GM12891 (cell line): ENCODE measurements around the gene C10orf95. TPM values are rescaled to one million over a fixed set of nuclear protein-coding genes. Genes with fewer than 3 reads are reported as not detected.
A peak's percentile ranks its signal among the peaks of the same experiment; 100 is the strongest.
"Not testable (repeated sequence)": the region's sequence is repeated elsewhere in the genome, so short reads cannot be mapped to it uniquely, and the experiment has no call there.

Source experiments
- DNase-seq: peaks from one replicate; pipeline ENCODE4 v3.0.0; 2011; ENCODE audit warnings: low spot score; ENCODE audit not compliant: insufficient read length
- FAIRE-seq: peaks from 2 replicates; lab custom pipeline; 2011; peaks lifted over from hg19 to GRCh38; lab: Jason Lieb, UNC
- PAX5 ChIP-seq: IDR thresholded peaks from 2 replicates; pipeline ENCODE4 v1.6.1; 2011; ENCODE audit warnings: low read length, moderate library complexity, mild to moderate bottlenecking; ENCODE audit not compliant: insufficient read depth, severe bottlenecking
- POLR2A ChIP-seq: IDR thresholded peaks from 2 replicates; pipeline ENCODE4 v1.6.1; 2011; ENCODE audit warnings: low read depth, low read length, control low read depth
- POLR2AphosphoS5 ChIP-seq: IDR thresholded peaks from 2 replicates; pipeline ENCODE4 v1.6.1; 2011; ENCODE audit warnings: low read depth, low read length, control low read depth
- POU2F2 ChIP-seq: IDR thresholded peaks from 2 replicates; pipeline ENCODE4 v1.6.1; 2011; ENCODE audit warnings: low read depth, mild to moderate bottlenecking, control low read depth, low read length, moderate library complexity
- SPI1 ChIP-seq: IDR thresholded peaks from 2 replicates; pipeline ENCODE4 v1.6.1; 2011; ENCODE audit warnings: low read depth, low read length, control low read depth
- TAF1 ChIP-seq: IDR thresholded peaks from 2 replicates; pipeline ENCODE4 v1.6.1; 2011; ENCODE audit warnings: low read depth, low read length, control low read depth
- polyA plus RNA-seq: library from polyadenylated mRNA; unstranded; fragments of >200 nt; gene quantifications from one replicate; pipeline ENCODE4 v1.2.1, GENCODE V29; 2012; ENCODE audit warnings: low read depth, missing spikeins, inconsistent platforms; ENCODE audit not compliant: missing spikeins

Gene C10orf95, protein sequence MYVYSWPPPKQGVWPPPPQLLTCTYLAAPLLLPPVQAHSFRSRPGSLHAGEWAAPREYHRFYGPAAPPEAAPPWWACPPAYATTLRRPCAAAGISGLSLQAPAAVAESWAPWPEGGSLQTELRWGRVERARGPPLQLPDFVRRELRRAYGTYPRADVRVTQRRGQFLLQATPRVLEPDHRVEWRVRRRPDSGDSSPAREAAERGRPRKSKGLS
- 0.59 TPM for polyA plus RNA-seq

DNA sequence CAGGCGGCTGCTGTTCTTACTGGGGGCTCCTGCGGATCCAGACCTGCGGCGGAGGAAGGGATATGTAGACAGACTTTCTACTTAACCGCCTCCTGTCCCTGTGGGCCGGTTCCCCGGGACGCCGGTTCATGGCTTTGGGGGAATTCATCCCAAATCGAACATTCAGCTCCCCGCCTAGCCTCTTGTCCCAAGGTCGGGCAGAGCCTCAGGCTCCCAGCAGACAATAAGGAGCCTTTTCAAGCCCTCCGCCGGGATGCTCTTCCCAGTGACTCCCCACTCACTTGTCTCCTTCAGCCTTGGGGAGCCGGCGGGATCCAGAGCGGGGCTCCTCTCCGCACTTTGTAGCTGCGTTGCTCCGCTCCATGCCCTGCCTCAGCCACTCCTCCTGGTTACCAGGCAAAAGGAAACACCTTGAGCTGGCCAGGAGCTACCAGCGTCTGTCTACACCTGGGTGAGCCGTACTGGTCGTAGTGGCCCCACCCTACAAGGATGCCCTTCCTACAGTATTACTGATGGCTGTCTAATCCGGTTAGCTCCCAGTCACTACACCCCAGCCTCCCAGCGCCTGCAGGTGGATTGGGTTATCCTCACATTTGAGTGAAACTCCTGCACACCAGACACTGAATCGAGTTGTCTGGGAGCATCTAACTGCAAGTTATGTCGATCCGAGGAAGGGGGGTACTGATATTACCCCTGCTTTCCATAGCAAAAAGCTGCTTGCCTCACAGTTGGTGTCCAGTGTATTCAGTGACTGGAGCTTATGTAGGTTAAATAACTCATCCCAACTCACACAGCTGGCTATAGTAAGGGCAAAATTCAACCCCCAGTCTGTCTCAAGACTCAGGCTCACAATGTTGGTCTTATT, at the start of gene C10orf95:
TSS of gene C10orf95 (minus strand) at position 439 of the 865 bp plus-strand sequence. CDS start 450 bp downstream, outside the sequence.
- TF ChIP-seq POLR2A = no peak
- TF ChIP-seq TAF1 = no peak
- TF ChIP-seq POU2F2 = no peak
- TF ChIP-seq POLR2AphosphoS5 = no peak; the same call in 1 of the 2 replicates
- TF ChIP-seq PAX5 = no peak
- no peak for TF ChIP-seq SPI1
- DNase-seq (no peak), FAIRE-seq (no peak)

DNA sequence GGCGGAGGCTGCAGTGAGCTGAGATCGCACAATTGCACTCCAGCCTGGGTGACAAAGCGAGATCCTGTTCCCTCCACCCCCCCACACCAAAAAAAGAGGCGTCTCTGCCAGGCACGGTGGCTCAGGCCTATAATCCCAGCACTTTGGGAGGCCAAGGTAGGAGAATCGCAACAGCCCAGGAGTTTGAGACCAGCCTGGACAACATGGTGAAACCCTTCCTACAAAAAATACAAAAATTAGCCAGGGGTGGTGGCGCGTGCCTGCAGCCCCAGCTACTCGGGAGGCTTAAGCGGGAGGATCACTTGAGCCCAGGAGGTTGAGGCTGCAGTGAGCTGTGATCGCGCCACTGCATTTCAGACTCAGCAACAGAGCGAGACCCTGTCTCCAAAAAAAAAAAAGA, 49.3 kb upstream of the C10orf95 start:
- FAIRE-seq, DNase-seq: not testable (repeated sequence)

DNA sequence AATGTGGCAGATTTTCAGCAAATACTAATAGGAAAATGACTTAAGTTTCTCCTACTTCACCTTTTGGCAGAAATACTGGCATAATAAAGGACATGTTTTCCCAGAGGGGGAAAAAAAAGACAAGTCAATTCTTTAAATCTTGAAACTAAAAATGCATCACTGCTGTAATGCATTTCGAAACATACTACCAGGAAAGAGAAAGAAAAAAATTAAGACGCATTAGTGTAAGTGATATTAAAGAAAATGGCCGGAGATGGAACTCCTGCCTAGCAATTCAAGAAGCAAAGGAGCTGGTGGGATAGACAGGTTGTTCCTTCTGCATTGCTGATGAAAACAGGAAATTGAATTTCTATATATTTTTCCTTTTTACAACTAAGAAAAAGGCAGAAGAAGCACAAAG, 48.0 kb upstream of the C10orf95 start:
- FAIRE-seq = no peak
- TF ChIP-seq TAF1 (no peak), SPI1 (no peak), PAX5 (no peak), POLR2AphosphoS5 (no peak), POU2F2 (no peak)

DNA sequence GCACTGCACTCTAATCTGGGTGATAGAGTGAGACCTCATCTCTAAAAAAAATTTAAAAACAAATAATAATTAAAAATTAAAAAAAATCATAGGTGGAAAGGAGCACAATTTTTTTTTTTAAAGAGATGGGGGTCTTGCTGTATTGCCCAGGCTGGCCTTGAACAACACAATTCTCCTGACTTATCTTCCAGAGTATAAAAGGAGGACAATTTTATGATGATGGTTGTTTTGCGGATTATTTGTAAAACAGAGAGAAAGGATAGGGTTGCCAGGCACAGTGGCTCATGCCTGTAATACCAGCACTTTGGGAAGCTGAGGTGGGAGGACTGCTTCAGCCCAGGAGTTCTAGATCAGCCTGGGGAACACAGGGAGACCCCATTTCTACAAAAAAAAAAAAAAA, 46.2 kb upstream of the C10orf95 start:
- DNase-seq (no peak), FAIRE-seq (no peak)
- no peak for TF ChIP-seq TAF1
- TF ChIP-seq PAX5 = no peak
- no peak for TF ChIP-seq POU2F2
- TF ChIP-seq SPI1 = no peak
- TF ChIP-seq POLR2A = no peak
- no peak for TF ChIP-seq POLR2AphosphoS5

More for the DNA sequence above, 48.0 kb upstream of the C10orf95 start:
- DNase-seq = no peak

DNA sequence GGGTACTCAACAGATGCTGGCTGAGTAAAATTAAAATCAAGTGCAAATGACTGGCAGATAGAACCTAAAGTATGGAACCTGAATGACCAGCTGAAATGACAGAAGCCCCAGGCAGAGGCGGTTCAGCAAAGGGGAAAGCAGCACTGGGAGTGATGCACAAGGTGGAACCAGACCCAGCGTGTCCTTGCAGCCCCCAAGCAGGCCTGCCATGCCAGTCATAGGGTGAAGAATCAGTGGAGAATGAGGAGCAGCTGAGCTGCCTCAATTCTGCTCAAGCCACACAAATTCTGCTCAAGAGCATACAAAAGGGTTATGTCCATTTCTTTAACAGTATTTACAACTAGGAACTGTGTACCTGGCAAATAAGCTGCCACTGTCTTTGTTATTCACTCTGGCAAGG, 42.4 kb upstream of the C10orf95 start:
- DNase-seq = no peak
- no peak for TF ChIP-seq POLR2A
- TF ChIP-seq POLR2AphosphoS5 = no peak
- TF ChIP-seq SPI1 = no peak
- TF ChIP-seq TAF1 = no peak
- TF ChIP-seq POU2F2 = no peak
- FAIRE-seq = no peak

DNA sequence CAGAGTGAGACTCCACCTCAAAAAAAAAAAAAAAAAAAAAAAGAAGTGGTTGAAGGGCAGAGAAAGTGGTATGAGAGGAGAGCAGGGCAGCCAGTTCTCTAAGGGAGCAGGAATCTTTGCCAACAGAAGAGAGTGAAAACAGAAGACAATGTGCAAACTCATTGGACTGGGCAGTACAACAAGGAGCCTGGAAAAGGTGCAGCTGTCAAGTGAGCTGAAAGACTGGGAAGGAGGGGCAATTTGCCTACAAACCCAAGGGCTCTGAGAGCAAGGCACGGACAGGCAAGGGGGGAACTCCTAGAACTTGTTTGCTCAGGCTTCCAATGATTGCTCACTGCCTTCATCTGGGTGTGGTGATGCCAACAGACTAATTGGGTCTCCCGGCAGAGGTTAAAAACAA, 41.6 kb upstream of the C10orf95 start:
- no peak for FAIRE-seq
- no peak for DNase-seq
- no peak for TF ChIP-seq SPI1
- TF ChIP-seq POLR2AphosphoS5 = no peak
- no peak for TF ChIP-seq TAF1
- TF ChIP-seq PAX5 = no peak
- TF ChIP-seq POU2F2 = no peak
- TF ChIP-seq POLR2A = no peak

DNA sequence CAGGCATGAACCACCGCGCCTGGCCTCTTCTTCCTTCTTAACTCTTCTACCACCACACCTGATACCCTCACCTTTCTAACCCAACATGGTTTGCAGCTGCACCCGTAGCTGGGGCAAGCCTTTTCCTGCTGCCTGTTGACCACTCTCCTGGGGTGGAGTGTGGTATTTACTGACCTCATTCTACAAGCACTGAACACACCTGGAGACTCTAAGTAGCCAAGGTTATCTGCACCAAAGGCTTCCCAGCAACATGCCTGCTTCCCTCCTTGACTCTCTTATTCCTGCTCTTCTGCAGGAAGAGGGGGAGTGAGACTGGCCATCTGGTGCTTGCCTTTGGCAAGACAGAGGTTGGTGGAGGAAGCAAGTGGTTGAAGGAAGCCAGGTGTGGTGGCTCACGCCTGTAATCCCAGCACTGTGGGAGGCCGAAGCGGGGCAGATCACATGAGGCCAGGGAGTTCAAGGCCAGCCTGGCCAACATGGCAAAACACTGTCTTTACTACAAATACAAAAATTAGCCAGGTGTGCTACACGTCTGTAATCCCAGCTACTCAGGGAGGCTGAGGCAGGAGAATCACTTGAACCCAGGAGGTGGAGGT, 41.1 kb upstream of the C10orf95 start:
- no peak for DNase-seq
- TF ChIP-seq TAF1 = no peak
- no peak for TF ChIP-seq POLR2AphosphoS5
- no peak for TF ChIP-seq POLR2A
- TF ChIP-seq POU2F2 = no peak
- no peak for TF ChIP-seq PAX5
- TF ChIP-seq SPI1 = no peak
- peak; percentile 48 for FAIRE-seq

DNA sequence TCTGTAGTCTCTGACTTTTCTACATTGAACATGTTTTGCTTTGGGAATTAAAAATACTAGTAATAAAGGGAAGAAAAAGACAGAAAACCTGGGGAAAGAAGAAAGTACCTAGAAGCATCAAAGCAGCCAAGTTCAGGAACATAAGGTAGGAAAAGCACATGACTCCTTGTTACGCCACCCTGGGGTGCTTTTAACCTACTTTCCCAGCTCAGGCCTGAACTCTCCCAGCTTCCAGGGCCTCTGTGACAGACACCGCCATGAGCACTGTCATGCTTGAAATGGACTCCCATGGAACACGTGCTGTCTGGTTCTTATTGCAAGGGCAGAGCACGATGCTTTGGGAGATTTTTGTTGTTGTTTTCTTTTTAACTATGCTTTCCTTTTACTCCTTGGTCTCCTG, 39.8 kb upstream of the C10orf95 start:
- FAIRE-seq = no peak
- TF ChIP-seq PAX5 (no peak), POU2F2 (no peak), SPI1 (no peak), POLR2AphosphoS5 (no peak), TAF1 (no peak), POLR2A (no peak)
- no peak for DNase-seq

DNA sequence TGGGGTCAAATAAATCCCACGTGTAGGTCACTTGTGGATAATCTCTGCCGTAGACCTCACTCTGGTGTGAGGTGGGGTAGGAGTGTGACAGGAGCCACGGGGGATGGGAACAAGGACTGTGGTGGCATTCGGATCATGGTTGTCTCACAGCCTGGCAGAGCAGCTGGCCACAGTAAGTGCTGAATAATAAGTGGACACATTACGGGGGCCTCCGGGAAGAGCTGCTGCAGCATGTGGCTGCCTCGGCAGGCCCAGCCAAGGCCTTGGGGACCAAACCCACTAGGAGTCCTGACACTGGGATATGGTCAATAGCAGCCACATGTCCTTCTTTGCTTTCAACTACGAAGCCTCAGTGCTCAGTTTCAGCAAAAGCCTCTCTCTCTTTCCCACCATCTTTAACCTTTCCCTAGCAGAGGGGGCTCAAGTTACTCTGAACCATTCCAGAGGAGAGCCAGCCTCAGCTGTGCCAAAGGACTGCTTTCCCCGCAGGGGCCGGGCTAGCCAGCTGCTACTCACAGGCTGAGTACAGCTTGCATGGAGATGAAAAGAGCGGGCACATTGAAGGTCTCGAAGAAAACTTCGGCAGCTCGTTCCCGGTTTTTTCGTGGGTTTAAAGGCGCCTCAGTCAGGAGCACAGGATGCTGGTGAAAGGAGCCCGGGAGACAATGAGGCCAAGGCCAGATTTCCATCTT, 33.9 kb upstream of the C10orf95 start:
- TF ChIP-seq SPI1 (no peak), PAX5 (no peak), TAF1 (no peak), POU2F2 (no peak), POLR2A (no peak), POLR2AphosphoS5 (no peak)
- no peak for DNase-seq
- no peak for FAIRE-seq
